HEK293T (cell line): ENCODE measurements around the gene GALNS.

Experiments used
- ARNT ChIP-seq: fragments of 450-650 bp; IDR thresholded peaks from 2 replicates; pipeline ENCODE4 v1.6.1; 2017; ENCODE audit warnings: mild to moderate bottlenecking
- BHLHE40 ChIP-seq: fragments of 450-650 bp; IDR thresholded peaks from 2 replicates; pipeline ENCODE4 v1.6.1; 2016; ENCODE audit warnings: mild to moderate bottlenecking, moderate library complexity, borderline replicate concordance
- FOXA1 ChIP-seq: fragments of 450-650 bp; IDR thresholded peaks from 2 replicates; pipeline ENCODE4 v1.6.1; 2016; ENCODE audit warnings: mild to moderate bottlenecking
- FOXK2 ChIP-seq: fragments of 450-650 bp; IDR thresholded peaks from 2 replicates; pipeline ENCODE4 v1.6.1; 2016; ENCODE audit warnings: mild to moderate bottlenecking
- NFRKB ChIP-seq: fragments of 450-650 bp; IDR thresholded peaks from 2 replicates; pipeline ENCODE4 v1.6.1; 2016; ENCODE audit warnings: mild to moderate bottlenecking, moderate library complexity
- SP1 ChIP-seq: fragments of 450-650 bp; IDR thresholded peaks from 2 replicates; pipeline ENCODE4 v1.6.1; 2017
- SUZ12 ChIP-seq: fragments of 450-650 bp; IDR thresholded peaks from 2 replicates; pipeline ENCODE4 v1.6.1; 2016; ENCODE audit warnings: mild to moderate bottlenecking
- TARDBP ChIP-seq: fragments of 450-650 bp; IDR thresholded peaks from 2 replicates; pipeline ENCODE4 v1.6.1; 2016
- ZNF384 ChIP-seq: fragments of 450-650 bp; IDR thresholded peaks from 2 replicates; pipeline ENCODE4 v1.6.1; 2016

DNA sequence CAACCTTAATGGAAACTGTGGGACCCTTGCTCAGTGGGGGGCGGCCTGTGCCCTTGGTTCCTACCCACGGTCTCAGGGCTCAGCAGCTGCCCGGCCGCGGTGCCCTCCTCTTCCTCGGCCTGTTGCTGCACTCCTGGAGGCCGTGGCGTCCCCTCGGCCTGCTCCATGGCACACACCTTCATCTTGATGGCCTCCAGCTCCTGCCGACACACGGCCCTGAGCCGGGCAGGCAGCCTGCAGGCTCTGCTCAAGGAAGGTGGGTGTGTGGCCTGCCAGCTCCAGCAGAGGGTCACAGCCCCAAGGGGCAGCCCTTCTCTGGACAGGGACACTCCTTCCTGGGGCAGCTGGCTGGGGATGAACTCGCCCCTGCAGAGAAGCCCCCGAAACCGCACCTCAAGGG lies 9.0 kb upstream of the GALNS start:
- no peak for TF ChIP-seq SUZ12
- no peak for TF ChIP-seq NFRKB
- no peak for TF ChIP-seq ARNT
- no peak for TF ChIP-seq FOXA1
- TF ChIP-seq TARDBP: no peak
- no peak for TF ChIP-seq BHLHE40
- TF ChIP-seq SP1: no peak
- TF ChIP-seq ZNF384: no peak
- TF ChIP-seq FOXK2: no peak
